Upper lobe of right lung (tissue), 1 donor: ENCODE measurements around the gene PLEKHA6. TPM values are rescaled to one million over a fixed set of nuclear protein-coding genes. Genes with fewer than 3 reads are reported as not detected.
A peak's percentile ranks its signal among the peaks of the same experiment; 100 is the strongest.

Experiments used
- ATAC-seq: fragments of 200-7000 bp; cut with Tn5 transposase; one replicate; pipeline ENCODE4 v1.9.1; 2020; ENCODE audit warnings: mild to moderate bottlenecking, moderate library complexity
- DNase-seq: peaks from one replicate; pipeline ENCODE4 v3.0.0-alpha.2; 2020
- H3K27ac ChIP-seq: fragments of 200-600 bp; one replicate; pipeline ENCODE4 v1.8.0; 2022
- H3K27me3 ChIP-seq: fragments of 200-600 bp; one replicate; pipeline ENCODE4 v1.8.0; 2022; ENCODE audit warnings: mild to moderate bottlenecking
- H3K36me3 ChIP-seq: fragments of 200-600 bp; one replicate; pipeline ENCODE4 v1.8.0; 2022
- H3K4me1 ChIP-seq: fragments of 200-600 bp; one replicate; pipeline ENCODE4 v1.8.0; 2022
- H3K4me3 ChIP-seq: fragments of 200-600 bp; one replicate; pipeline ENCODE4 v1.8.0; 2022; ENCODE audit warnings: mild to moderate bottlenecking
- H3K9me3 ChIP-seq: fragments of 200-600 bp; one replicate; pipeline ENCODE4 v1.8.0; 2022
- intact Hi-C: fragments of 100-400 bp; cut with DNase I; formaldehyde crosslinking; loops from one replicate; pipeline ENCODE4 v1.11.0; 2022
- total RNA-seq: library from RNA; stranded (reverse); fragmentation: NEBNext Ultra II Directional; extraction: Animal tissue kit (Norgen Biotek cat#: 25700); gene quantifications from one replicate; pipeline ENCODE4 v1.2.1, GENCODE V29; 2021
- TF ChIP-seq, protein P1 (sequence below): fragments of 200-600 bp; IDR thresholded peaks from one replicate; pipeline ENCODE4 v1.8.0; 2022; ENCODE audit warnings: antibody characterized with exemption
- donor health status: DM: no; HTN: yes; CAD: no; lungs with severe emphysema.

The PLEKHA6 gene
- total RNA-seq, 1 donor from 2014 or later, result 7.1 TPM

DNA sequence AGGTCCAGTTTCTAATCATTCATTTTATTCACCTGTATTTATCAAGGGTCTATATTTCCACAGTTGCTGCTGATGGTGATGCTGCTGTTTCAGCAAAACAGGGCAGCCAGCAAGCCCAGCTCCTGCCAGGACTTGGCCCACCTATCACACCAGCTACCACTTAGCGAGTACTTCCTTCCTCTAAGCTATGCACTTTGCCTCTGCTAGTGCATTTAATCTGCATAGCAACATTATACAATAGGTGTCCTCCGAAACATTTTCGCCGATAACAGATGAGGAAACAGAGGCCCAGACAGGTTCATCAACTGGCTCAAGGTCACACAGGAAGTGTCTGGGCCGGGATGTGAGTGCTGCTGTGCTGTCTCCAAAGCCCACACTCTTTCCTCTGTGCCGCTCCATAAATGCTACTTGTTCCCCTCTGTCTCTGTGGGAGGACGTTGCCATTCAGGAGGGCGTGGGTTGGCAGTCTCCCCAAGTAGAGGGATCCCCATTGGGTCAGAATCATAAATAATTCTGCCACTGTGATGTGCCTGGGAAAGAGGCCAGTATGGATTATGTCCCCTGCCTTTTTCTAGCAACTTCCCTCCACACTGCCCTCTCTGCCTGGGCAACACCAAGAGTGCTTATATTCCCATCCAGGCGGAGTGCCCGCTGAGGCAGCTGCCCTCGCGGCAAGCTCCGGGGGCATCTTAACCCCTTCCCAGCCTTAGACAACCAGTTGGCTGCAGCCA is 9.4 kb upstream of the PLEKHA6 start:
- Histone ChIP-seq H3K4me3 (no peak overlapping the region), H3K9me3 (no peaks in the 10 kb centered on the region), H3K27ac (no peak overlapping the region), H3K36me3 (no peaks in the 10 kb centered on the region), H3K27me3 (no peaks in the 10 kb centered on the region), H3K4me1 (no peaks in the 10 kb centered on the region)
- DNase-seq (no peak), ATAC-seq (no peak)
- TF ChIP-seq, protein P1, sequence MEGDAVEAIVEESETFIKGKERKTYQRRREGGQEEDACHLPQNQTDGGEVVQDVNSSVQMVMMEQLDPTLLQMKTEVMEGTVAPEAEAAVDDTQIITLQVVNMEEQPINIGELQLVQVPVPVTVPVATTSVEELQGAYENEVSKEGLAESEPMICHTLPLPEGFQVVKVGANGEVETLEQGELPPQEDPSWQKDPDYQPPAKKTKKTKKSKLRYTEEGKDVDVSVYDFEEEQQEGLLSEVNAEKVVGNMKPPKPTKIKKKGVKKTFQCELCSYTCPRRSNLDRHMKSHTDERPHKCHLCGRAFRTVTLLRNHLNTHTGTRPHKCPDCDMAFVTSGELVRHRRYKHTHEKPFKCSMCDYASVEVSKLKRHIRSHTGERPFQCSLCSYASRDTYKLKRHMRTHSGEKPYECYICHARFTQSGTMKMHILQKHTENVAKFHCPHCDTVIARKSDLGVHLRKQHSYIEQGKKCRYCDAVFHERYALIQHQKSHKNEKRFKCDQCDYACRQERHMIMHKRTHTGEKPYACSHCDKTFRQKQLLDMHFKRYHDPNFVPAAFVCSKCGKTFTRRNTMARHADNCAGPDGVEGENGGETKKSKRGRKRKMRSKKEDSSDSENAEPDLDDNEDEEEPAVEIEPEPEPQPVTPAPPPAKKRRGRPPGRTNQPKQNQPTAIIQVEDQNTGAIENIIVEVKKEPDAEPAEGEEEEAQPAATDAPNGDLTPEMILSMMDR, result no peak
- intact Hi-C loops, result loop anchor here (10.0 kb wide), 2 partner anchors 114 to 204 kb away; partner anchors contain the start of gene REN

DNA sequence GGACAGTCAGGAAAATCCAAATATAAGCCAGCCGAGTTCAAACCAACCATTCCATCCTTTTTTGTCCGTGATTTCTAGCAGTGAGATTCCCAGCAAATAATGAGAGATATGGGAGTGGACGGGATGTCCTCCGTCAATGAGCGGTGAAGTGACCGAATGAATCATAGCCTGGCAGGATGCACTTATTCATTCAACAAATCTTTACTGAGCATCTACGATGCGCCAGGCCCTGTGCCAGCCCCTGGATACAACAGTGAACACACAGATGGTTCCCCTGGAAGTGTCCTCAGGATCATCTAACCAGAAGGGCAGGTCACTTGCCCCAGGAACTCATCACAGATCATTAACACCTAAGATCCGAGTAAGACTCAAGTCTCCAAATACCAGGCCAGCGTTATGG is 8.2 kb upstream of the PLEKHA6 start:
- Histone ChIP-seq H3K27me3 (no peaks in the 10 kb centered on the region), H3K4me1 (peaks cover 10% of the 10 kb centered on the region), H3K9me3 (no peaks in the 10 kb centered on the region), H3K4me3 (no peak overlapping the region), H3K36me3 (no peaks in the 10 kb centered on the region), H3K27ac (no peak overlapping the region)
- TF ChIP-seq, protein P1, result no peak
- intact Hi-C loops, result loop anchor here (10.0 kb wide), 2 partner anchors 113 to 203 kb away; partner anchors contain the start of gene REN
- no peak for ATAC-seq
- no peak for DNase-seq

DNA sequence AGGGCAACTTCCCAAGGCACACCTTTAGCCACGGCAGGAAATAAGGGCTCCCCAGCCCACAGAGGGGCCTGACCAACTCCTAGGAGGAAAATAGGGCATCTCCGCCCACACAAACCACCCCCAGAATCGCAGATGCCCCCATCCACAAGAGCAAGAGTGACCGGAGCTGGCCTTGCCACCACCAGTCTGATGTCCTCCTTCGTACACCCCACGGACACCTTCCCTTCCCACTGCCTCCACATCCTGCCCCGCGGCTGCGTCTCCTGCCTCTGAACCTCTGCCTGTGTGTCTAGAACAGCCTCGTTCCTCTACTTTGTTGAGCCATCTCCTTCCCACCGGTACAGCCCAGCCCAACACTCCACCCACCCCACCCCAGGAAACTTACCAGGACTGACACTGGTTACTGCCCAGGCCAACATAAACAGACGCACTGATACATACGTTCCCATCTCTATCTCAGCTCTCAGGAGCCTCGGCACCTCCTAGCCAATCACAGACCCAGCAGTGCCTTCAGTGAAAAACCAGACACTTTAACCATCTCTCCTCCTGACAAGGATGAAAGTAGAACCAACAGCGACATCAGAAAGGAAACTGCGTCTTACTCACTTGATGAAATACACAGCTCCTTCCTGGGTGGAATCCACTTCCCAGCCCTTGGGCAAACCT is 7.6 kb upstream of the PLEKHA6 start:
- intact Hi-C loops, result loop anchor here (10.0 kb wide), 2 partner anchors 113 to 203 kb away; partner anchors contain the start of gene REN

DNA sequence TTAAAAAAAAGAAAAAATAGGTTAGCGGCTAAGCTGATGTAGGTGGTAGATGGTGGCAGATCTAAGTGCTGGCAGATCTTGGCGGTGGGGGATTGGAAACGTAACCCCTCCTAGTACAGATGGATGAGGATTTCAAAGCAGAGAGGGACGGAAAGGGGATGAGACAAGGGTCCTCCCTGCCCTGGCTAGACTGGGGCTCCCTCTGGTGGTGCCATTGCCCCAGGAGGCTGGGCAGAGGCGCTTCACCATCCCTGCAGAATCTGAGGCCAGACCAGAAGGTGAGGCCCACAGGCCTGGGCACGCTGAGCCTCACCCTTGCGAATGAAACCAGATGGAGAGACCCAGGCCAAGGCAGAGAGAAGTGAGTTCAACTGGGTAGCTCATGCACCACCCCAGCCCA is 7.0 kb upstream of the PLEKHA6 start:
- ATAC-seq (no peak), DNase-seq (no peak)
- TF ChIP-seq, protein P1, result peak; percentile 25
- no peaks in the 10 kb centered on the region for H3K9me3 ChIP-seq
- H3K4me3 ChIP-seq, result no peak overlapping the region
- intact Hi-C loops, result loop anchor here (10.0 kb wide), 2 partner anchors 112 to 202 kb away; partner anchors contain the start of gene REN
- no peaks in the 10 kb centered on the region for H3K36me3 ChIP-seq
- no peaks in the 10 kb centered on the region for H3K27me3 ChIP-seq
- peaks cover 12% of the 10 kb centered on the region for H3K4me1 ChIP-seq
- no peak overlapping the region for H3K27ac ChIP-seq

More for the DNA sequence above, 7.6 kb upstream of the PLEKHA6 start:
- Histone ChIP-seq H3K9me3 (no peaks in the 10 kb centered on the region), H3K36me3 (no peaks in the 10 kb centered on the region), H3K27me3 (no peaks in the 10 kb centered on the region), H3K4me1 (peaks cover 12% of the 10 kb centered on the region), H3K27ac (no peak overlapping the region), H3K4me3 (no peak overlapping the region)
- ATAC-seq, result no peak
- DNase-seq, result no peak
- TF ChIP-seq, protein P1, result no peak

DNA sequence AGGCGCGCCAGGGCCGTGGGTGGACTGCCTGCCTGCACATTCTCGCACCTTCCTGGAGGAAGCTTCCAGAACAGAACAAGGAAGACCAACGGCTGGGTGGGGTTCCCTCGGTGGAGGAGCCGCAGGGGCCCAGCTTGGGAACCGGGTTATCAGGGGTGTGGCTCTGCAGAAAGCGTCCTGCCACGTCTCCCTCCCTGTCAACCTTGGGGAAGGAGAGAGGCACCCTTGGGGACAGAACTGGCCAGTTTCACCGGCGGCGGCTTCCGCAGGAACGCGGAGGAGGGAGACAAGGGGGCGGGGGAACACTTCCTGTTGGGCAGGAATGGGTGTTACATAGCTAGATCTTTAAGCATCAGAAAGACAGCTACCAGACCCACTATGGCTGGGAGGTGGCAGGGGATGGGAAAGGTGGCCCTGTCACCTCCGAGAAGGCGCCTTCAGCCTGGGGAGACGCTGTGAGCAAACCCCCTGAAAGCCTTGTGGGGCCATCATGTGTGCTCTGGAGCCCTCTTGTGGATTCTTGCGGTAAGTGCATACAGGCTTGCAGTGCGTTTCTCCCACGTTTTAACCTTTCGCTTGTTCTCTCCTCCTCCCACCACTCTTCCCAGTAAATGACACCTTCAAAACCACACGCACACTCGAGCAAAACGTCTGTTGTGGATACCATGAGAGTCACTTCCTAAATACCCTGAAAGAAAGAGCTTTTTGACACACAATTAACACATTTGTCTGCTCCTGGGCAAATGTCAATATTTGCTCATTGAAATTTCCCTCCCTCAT is 3.8 kb upstream of the PLEKHA6 start:
- DNase-seq, result peak; percentile 88
- intact Hi-C loops, result loop anchor here (5.0 to 10.0 kb wide), 3 partner anchors 109 to 199 kb away; partner anchors contain the start of genes GOLT1A and REN
- Histone ChIP-seq H3K4me1 (peaks cover 19% of the 10 kb centered on the region), H3K4me3 (peak overlapping the region; percentile 53), H3K27ac (peak overlapping the region; percentile 12), H3K36me3 (no peaks in the 10 kb centered on the region), H3K27me3 (no peaks in the 10 kb centered on the region), H3K9me3 (no peaks in the 10 kb centered on the region)
- TF ChIP-seq, protein P1, result peak; percentile 97
- peak; percentile 92 for ATAC-seq
